Suprapubic skin (tissue), 4 donors: ENCODE data around the gene ATXN7L1. TPM values are rescaled to one million over a fixed set of nuclear protein-coding genes. Genes with fewer than 3 reads are reported as not detected.

ENCODE experiments used
- DNase-seq, 2 donors: peaks; one replicate each; pipeline ENCODE4 v3.0.0-alpha.2; 2019; ENCODE audit warnings: low spot score in 2 of 2
- H3K27ac ChIP-seq: fragments of 200-600 bp; sonication (generic); one replicate; pipeline ENCODE4 v1.5.1; 2019
- H3K27me3 ChIP-seq: fragments of 200-600 bp; sonication (generic); one replicate; pipeline ENCODE4 v1.5.1; 2019
- H3K36me3 ChIP-seq: fragments of 200-600 bp; sonication (generic); one replicate; pipeline ENCODE4 v1.5.1; 2019
- H3K4me1 ChIP-seq: fragments of 200-600 bp; sonication (generic); one replicate; pipeline ENCODE4 v1.5.1; 2019
- H3K4me3 ChIP-seq: fragments of 200-600 bp; sonication (generic); one replicate; pipeline ENCODE4 v1.5.1; 2019; ENCODE audit warnings: mild to moderate bottlenecking
- H3K9me3 ChIP-seq: fragments of 200-600 bp; sonication (generic); one replicate; pipeline ENCODE4 v1.5.1; 2019
- CTCF ChIP-seq, 2 donors: fragments of 200-600 bp in 1 of 2; fragments of 450-650 bp in 1 of 2; sonication (generic) in 1 of 2; IDR thresholded peaks; one replicate each; pipeline ENCODE4 v1.5.1; 2016 to 2019; ENCODE audit warnings: antibody characterized with exemption in 2 of 2, mild to moderate bottlenecking in 1 of 2, moderate library complexity in 1 of 2
- EP300 ChIP-seq: sonication (generic); formaldehyde crosslinking; IDR thresholded peaks from one replicate; pipeline ENCODE4 v1.6.1; 2017; ENCODE audit warnings: antibody characterized with exemption
- POLR2A ChIP-seq, 2 donors: fragments of 450-650 bp; IDR thresholded peaks; one replicate each; pipeline ENCODE4 v1.6.1; 2017; ENCODE audit warnings: antibody characterized with exemption in 2 of 2, mild to moderate bottlenecking in 2 of 2, moderate library complexity in 2 of 2
- POLR2AphosphoS5 ChIP-seq, 3 donors: sonication (generic); formaldehyde crosslinking; IDR thresholded peaks; one replicate each; pipeline ENCODE4 v1.6.1; 2017; ENCODE audit warnings: antibody characterized with exemption in 3 of 3
- WGBS: methylation state at CpG from one replicate; pipeline ENCODE4 v1.1.5; 2018; 5-methylcytosine and 5-hydroxymethylcytosine counted together
- total RNA-seq, 4 donors: library from RNA; depleted of rRNA; stranded (reverse); fragments of >200 nt; gene quantifications; one replicate each; pipeline ENCODE4 v1.1.0, GENCODE V29; 2016

ATXN7L1 gene
- total RNA-seq, 4 donors from 2014 or later: 14.8 to 35.6 (median 17.3) TPM

GRCh38 chr7:105638334-105638733 is 238.1 kb downstream of the ATXN7L1 start:
- Histone ChIP-seq H3K36me3 (peaks cover 94% of the 10 kb centered on the region), H3K27ac (no peak overlapping the region), H3K27me3 (no peaks in the 10 kb centered on the region), H3K4me3 (no peak overlapping the region), H3K4me1 (no peaks in the 10 kb centered on the region), H3K9me3 (no peaks in the 10 kb centered on the region)
- DNase-seq: no peak
- TF ChIP-seq POLR2A (IDR thresholded peaks at IDR 0.05) (no peak), EP300 (no peak), POLR2AphosphoS5 (IDR thresholded peaks at IDR 0.05) (no peak), CTCF (IDR thresholded peaks at IDR 0.05) (no peak)
- WGBS: 91% methylated on average over 8 of the region's 8 CpGs

GRCh38 chr7:105637755-105638154 is 238.6 kb downstream of the ATXN7L1 start:
- no peak for TF ChIP-seq CTCF (IDR thresholded peaks at IDR 0.05)
- TF ChIP-seq EP300: no peak
- no peak for TF ChIP-seq POLR2A (IDR thresholded peaks at IDR 0.05)
- TF ChIP-seq POLR2AphosphoS5 (IDR thresholded peaks at IDR 0.05): no peak
- Histone ChIP-seq H3K4me1 (no peaks in the 10 kb centered on the region), H3K27ac (no peak overlapping the region), H3K4me3 (no peak overlapping the region), H3K36me3 (peaks cover 93% of the 10 kb centered on the region), H3K9me3 (no peaks in the 10 kb centered on the region), H3K27me3 (no peaks in the 10 kb centered on the region)
- WGBS: 93% methylated on average over 8 of the region's 8 CpGs
- DNase-seq: no peak

GRCh38 chr7:105636982-105637381 is 239.4 kb downstream of the ATXN7L1 start:
- Histone ChIP-seq H3K36me3 (peaks cover 86% of the 10 kb centered on the region), H3K9me3 (no peaks in the 10 kb centered on the region), H3K27me3 (no peaks in the 10 kb centered on the region), H3K4me1 (no peaks in the 10 kb centered on the region), H3K27ac (no peak overlapping the region), H3K4me3 (no peak overlapping the region)
- no peak for DNase-seq
- 81% methylated on average over 8 of the region's 8 CpGs for WGBS
- no peak for TF ChIP-seq EP300
- no peak for TF ChIP-seq POLR2AphosphoS5 (IDR thresholded peaks at IDR 0.05)
- no peak for TF ChIP-seq POLR2A (IDR thresholded peaks at IDR 0.05)
- TF ChIP-seq CTCF (IDR thresholded peaks at IDR 0.05): no peak

GRCh38 chr7:105635197-105635596 is 241.2 kb downstream of the ATXN7L1 start:
- H3K9me3 ChIP-seq: no peaks in the 10 kb centered on the region
- no peaks in the 10 kb centered on the region for H3K27me3 ChIP-seq
- no peaks in the 10 kb centered on the region for H3K4me1 ChIP-seq
- TF ChIP-seq POLR2AphosphoS5 (IDR thresholded peaks at IDR 0.05) (no peak), POLR2A (IDR thresholded peaks at IDR 0.05) (no peak), EP300 (no peak), CTCF (IDR thresholded peaks at IDR 0.05) (no peak)
- H3K27ac ChIP-seq: no peak overlapping the region
- DNase-seq: no peak
- WGBS: 74% methylated on average over 6 of the region's 6 CpGs
- peaks cover 80% of the 10 kb centered on the region for H3K36me3 ChIP-seq
- H3K4me3 ChIP-seq: no peak overlapping the region

- Histone ChIP-seq H3K4me1 (no peaks in the 10 kb centered on the region), H3K27ac (no peak overlapping the region), H3K4me3 (no peak overlapping the region), H3K27me3 (no peaks in the 10 kb centered on the region), H3K9me3 (no peaks in the 10 kb centered on the region), H3K36me3 (peaks cover 43% of the 10 kb centered on the region)
- TF ChIP-seq POLR2A (IDR thresholded peaks at IDR 0.05): no peak
- 71% methylated on average over 2 of the region's 2 CpGs for WGBS
- DNase-seq: no peak
Observed at GRCh38 chr7:105625986-105626385, 250.4 kb downstream of the ATXN7L1 start.

GRCh38 chr7:105623906-105624305 is 252.5 kb downstream of the ATXN7L1 start:
- Histone ChIP-seq H3K4me3 (no peak overlapping the region), H3K27ac (no peak overlapping the region), H3K9me3 (no peaks in the 10 kb centered on the region), H3K4me1 (no peaks in the 10 kb centered on the region), H3K36me3 (peaks cover 46% of the 10 kb centered on the region), H3K27me3 (no peaks in the 10 kb centered on the region)
- 98% methylated on average over 15 of the region's 15 CpGs for WGBS
- no peak for TF ChIP-seq EP300
- no peak for TF ChIP-seq POLR2AphosphoS5 (IDR thresholded peaks at IDR 0.05)
- no peak for TF ChIP-seq CTCF (IDR thresholded peaks at IDR 0.05)
- TF ChIP-seq POLR2A (IDR thresholded peaks at IDR 0.05): no peak
- DNase-seq: no peak
